SKM-1 (cell line): ENCODE data around the gene TBC1D23.
"Not testable (repeated sequence)": the region's sequence is repeated elsewhere in the genome, so short reads cannot be mapped to it uniquely, and the experiment has no call there.

Experiments
- DNase-seq: peaks from one replicate; lab custom pipeline; 2025; ENCODE audit not compliant: unreplicated experiment; lab: John Stamatoyannopoulos, UW

The TBC1D23 gene

DNA sequence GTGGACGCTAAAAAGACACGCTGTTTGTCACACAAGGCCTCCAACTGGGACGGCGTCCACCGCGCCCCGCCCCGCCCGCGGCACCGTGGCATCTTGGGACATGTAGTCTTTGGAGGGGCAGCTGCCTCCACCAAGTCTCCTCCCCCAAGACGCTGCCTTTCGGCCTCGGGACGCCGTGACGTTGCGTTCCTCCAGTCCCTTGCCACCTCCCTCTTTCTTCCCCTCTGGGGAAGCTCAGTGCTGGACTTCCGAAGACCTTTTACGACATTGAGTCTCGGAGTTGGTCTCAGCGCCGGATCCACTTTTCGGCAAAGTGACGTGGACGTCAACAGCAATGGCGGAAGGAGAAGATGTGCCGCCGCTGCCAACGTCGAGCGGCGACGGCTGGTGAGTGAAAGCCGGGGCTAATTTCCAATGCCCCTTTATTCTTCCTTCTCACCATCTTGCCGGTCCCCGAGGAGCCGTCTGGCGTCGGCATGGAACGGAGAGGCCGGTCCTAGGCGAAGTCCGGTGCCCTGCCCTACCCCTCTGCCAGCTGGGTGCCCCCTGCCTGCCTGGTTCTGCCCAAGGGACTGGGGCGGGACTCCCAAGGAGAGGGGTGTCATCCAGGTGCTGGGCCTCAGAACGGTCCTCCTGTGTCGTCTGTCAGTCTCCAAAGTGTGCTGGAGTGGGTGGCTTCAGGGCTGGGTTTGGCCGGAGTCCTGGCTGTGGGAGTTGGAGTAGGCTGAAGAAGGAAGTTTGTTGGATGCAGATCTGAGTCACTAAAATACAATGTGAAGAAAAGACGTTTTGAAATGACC lies at the start of gene TBC1D23:
Gene TBC1D23, plus strand, starts transcription at position 308 of the 800 bp plus-strand sequence. Its CDS starts 27 bp downstream, at position 335.
- peak; percentile 97 for DNase-seq

DNA sequence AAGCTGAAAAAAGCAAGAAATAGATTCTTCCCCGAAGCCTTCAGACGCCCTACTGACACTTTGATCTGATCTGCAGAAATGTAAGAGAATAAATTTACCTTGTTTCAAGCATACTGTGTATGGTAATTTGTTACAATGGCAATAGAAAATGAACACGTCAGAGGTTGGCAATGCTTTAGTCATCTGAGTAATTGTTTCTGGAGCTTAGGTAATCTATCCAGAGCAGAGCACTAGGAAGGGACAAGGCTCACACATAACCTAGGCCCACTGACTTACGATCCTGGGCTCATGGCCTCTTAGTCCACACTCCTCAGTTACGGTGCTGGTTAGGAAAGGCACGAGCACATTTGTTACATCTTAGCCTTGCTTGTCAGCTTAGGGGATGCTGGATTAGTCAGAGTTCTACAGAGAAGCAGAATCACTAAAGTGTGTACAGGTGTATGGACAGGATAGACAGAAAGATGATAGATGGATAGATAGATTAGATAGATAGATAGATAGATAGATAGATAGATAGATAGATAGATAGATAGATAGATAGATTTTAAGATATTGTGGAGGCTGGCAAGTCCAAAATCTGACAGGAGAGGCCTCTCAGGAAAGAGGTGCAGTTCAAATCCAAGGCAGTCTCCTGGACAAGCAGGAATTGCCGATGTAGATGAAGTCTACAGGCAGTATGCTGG lies 46.8 kb upstream of the TBC1D23 start:
- DNase-seq, result no peak

DNA sequence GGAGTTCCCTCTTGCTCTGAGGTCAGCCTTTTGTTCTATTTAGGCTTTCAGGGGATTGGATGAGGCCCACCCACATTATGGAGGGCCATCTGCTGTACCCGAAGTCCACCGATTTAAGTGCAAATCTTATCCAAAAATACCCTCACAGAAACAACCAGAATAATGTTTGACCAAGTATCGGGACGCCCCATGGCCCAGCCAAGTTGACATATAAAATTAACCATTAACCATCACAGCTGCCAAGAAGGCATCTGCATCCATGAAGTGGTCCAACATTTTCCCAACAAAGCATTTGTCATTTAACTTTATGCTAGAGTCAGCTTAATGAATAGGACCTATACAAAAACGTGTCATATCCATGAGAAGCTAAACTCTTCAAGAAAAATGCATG lies 46.2 kb upstream of the TBC1D23 start:
- no peak for DNase-seq

DNA sequence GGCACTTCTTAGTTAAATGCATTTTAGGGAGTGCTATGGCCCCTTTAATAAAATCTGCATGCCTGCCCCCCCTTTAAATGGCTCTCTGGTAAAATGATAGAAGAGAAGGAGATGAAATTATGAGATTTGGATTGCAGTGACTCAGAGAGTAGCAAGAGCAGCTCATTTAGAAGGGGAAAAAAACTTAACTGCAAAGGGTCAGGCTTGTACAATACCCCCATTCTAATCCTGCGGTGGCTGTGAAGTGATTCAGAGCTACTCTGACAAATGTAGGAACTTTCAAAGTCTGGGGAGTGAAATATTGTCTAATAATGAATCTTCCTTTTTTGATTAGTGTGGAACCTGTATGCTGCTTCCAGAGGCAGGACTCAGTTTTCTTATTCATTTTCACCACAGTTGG lies 44.1 kb upstream of the TBC1D23 start:
- DNase-seq, result no peak

DNA sequence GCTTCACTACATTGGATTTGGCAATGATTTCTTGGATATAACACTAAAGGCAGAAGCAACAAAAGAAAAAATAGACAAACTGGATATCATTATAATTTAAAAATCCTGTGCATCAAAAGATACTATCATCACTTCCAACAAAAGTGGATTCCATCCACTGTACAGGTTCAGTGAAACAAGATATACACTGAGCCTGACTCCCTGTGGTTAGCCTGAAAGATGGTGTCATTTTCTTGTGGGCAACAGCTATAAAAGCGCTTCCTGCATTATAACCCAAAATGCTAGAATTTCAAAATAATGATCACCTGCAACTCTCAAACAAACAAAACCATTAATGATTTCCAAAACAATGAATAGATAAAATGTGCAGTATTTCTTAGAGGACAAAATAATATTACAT lies 39.6 kb upstream of the TBC1D23 start:
- DNase-seq, result no peak

DNA sequence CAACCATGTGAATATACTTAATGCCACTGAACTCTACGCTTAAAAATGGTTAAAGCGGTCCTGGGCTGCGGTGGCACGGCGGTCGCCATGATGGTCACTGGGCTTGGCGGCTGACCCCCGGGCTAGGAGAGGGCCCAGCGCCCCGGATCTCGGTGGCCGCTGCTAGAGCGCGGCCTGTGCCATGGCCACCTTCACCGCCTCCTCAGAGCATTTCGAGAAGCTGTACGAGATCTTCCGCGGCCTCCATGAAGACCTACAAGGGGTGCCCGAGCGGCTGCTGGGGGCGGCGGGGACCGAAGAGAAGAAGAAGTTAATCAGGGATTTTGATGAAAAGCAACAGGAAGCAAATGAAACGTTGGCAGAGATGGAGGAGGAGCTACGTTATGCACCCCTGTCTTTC lies 35.6 kb upstream of the TBC1D23 start:
- DNase-seq, result no peak

DNA sequence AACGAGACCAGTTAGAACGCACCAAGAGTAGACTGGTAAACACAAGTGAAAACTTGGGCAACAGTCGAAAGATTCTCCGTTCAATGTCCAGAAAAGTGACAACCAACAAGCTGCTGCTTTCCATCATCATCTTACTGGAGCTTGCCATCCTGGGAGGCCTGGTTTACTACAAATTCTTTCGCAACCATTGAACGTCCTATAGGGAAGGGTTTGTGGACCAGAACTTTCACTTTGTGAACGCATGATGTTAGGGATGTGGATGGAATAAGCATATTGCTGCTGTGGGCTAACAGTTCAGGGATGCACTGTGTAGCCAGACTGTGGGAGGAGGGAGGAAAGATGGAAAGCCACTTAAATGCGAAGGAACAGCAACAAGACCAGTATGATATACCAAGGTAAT lies 34.9 kb upstream of the TBC1D23 start:
- DNase-seq, result no peak

DNA sequence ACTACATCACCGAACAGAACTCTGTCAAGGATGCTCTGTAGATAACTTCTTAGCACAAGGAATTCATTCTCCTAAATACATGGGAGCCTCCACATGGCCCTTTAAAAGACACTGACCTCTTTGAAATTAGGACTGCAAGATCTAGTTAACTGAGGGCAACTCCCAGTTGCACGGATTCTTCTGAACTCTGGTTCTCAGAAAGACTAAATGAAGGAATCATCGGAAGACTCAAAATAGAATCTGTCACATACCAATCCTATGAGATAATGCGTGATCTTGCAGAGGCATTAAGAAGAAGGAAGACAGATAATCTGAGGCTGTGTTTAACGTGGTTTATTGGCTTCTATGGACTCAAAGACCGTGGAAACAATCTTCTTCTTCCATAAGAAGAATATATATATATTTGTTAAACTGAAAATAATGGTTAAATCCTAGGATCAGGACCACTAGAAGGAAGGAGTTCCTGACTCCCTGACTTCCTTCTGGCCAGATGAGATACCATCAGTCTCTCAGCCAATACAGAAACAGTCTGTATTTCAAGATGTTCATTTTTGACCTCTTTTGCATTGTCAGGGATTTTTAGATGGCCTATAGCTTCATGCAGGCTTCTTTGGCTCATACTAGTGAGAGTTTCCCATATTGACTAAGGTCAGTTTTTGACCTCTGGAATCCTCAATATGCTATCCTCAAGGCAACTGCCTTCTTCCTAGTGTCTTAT lies 33.9 kb upstream of the TBC1D23 start:
- no peak for DNase-seq

DNA sequence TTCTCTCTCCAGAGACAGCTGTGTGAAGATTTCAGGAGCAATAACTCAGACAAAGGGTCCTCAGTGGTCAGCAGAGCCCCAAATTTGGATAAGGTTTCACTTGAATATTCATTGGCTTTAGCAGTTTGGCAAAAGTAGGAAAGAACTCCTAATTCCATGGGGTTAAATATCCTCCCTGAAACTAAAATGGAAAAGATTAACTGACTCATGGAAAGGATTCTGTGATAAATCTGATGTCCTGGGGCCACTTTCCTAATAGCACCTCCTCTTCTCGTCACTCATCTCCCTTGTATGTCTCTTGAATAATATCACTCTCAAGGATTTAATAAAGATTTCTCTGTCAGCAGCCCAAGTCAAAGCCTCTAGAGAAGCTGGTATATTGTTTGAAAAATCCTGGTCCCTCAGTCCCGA lies 33.3 kb upstream of the TBC1D23 start:
- no peak for DNase-seq

DNA sequence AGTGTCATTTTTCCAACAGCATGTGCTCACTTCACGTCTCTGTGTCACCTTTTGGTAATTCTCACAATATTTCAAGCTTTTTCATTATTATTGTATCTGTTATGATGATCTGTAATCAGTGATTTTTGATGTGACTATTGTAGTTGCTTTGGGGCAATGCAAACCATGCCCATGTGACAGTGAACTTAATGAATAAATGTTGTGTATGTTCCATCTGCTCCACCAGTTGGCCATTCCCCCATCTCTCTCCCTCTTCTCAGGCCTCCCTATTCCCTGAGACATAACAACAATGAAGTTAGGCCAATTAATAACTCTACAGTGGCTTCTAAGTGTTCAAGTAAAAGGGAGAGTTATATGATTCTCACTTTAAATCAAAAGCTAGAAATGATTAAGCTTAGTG lies 32.5 kb upstream of the TBC1D23 start:
- DNase-seq, result no peak

DNA sequence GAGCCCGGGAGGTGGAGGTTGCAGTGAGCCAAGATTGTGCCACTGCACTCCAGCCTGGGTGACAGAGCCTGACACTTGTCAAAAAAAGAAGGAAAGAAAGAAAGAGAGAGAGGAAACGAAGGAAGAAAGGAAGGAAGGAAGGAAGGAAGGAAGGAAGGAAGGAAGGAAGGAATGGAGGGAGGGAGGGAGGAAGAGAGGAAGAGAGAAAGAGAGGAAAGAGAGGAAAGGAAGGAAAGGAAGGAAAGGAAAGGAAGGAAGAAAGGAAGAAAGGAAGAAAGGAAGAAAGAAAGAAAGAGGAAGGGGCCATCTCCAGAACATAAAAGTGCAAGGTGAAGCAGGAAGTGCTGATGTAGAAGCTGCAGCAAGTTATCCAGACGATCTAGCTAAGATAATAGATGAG lies 31.6 kb upstream of the TBC1D23 start:
- not testable (repeated sequence) for DNase-seq

DNA sequence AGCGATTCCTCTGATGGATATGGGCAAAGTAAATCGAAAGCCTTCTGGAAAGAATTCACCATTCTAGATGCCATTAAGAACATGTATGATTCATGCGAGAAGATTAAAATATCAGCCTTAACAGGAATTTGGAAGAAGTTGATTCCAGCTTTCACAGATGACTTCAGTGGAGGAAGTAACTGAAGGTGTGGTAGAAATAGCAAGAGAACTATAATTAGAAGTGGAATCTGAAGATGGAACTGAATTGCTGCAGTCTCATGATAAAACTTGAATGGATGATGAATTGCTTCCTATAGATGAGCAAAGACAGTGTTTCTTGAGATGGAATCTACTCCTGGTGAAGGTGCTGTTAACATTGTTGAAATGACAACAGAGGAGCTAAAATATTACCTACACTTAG lies 30.1 kb upstream of the TBC1D23 start:
- DNase-seq, result no peak

DNA sequence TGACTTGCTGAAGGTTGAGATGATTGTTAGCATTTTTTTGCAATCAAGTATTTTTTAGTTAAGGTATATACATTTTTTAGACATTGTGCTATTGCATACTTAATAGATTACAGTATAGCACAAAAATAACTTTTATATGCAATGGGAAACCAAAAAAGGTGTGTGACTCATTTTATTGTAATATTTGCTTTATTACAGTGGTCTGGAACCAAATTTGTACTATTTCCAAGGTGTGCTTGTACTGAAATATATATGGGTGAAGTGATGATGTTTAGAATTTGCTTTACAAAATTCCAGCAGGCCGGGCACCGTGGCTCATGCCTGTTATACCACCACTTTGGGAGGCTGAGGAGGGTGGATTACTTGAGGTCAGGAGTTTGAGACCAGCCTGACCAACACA lies 29.1 kb upstream of the TBC1D23 start:
- DNase-seq, result no peak

DNA sequence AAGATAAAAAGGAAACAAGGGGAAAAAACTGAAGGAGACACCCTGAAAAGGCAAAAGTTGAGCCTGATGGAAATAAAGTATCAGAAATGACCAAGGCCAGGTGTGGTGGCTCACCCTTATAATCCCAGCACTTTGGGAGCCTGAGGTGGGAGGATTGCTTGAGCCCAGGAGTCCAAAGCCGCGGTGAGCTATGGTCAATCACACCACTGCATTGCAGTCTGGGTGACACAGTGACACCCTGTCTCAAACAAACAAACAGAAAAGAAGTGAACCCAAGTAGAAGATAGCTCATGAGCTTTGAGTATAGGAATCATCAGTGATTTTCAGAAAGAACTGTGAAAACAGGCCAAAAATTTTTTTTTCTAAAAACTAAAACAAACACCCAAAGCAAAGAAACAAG lies 26.4 kb upstream of the TBC1D23 start:
- no peak for DNase-seq

DNA sequence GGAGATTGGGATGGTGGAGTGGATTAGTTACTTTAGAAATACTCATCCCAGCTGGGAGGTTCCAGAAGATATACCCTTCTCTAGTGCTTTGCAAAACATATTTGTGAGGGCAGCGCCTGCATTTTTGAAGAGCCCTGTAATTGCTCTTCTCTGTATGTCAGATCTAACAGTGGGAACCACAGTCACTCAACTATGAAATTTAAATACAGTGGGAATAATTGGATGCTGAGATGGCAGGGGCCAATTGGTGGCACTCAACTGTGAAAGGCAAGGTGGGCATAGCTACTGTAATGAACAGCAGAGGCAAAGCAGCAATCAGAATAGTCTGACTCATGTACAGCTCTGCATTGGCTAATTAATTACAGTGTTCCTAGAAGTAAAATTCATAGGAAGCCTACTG lies 22.2 kb upstream of the TBC1D23 start:
- DNase-seq, result no peak

DNA sequence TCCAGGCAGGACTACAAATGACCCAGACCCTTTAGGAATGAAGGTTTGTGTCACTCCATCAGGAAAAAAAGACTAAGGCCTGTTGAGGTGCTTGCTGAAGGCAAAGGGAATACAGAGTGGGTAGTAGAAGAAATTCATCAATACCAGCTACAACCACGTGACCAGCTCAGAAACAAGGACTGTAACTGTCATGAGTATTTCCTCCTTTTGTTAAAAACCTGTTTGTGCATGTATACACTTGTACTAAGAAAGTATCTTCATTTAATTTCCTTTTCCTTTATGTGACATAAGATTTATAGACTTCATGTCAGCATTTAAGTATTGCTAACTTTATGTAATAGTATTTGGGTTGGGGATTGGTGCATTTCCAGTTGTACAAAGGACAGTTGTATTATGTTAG lies 18.3 kb upstream of the TBC1D23 start:
- not testable (repeated sequence) for DNase-seq

DNA sequence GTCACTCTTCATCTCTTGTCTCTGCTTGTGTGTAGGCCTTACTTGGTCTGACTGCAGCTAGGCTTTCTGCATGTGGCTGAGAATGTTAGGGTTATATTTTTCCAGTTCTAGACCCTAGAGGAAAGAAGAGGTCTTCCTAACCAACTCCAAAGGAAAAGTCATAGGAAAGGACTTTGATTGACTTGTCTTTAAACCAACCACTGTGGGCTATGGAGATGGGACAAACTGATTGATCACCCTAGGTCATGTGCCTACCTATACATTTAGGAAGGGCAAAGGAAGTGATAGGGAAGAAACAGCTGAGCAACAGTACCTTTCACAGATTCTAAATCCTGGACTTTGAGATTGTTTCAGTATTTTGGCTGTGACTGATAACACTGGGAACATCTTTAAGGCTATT lies 16.5 kb upstream of the TBC1D23 start:
- no peak for DNase-seq

DNA sequence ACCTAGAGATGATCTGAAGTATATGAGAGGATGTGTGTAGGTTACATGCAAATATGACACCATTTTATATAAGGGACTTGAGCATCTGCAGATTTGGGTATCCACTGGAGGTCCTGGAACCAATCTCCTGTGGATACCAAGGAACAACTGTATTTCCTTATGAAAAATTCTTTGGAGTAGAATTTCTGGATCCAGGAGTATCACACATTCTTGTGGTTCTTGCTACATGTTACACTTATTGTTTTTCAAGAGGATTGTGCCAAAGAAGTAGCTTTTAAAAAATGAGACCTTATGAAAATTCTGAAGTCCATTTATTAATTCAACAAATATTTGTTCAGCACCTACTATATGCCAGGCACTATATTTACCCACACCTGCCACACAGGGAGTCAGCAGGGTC lies 15.7 kb upstream of the TBC1D23 start:
- DNase-seq, result no peak

DNA sequence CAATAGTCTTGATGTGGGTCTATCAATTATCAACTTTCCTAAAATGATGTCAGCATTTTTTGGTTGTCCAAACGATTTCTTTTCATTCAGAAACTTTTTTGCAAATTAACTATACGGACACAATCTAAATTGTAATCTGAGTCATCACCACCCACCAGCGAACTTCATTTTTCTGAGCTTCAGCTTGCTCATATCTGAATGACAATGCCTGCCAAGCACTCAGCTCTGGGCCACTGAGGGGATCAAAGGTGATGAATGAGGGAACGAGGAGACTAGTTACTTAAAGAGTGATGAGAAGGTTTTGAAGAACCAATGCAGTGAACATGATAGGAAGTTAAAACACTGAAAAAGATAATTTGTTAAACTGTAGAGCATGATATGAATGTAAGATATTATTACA lies 14.9 kb upstream of the TBC1D23 start:
- DNase-seq, result no peak

DNA sequence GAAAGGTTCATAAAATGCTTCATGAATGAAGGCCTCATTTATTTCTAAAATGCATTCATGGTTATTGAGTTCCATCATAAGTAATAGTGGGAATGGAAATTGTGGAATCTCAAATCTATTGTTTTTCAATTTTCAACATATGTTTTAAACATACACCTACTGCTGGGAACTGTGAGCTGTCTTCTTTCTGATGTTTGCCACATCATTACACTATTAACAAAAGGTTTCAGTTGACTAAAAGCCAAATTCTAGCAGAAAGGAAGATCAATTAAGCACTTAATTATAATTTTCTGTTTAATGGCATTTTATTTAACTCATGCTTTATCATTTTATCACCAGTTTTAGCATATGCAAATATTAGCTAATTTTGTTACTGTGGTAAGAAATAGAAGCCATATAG lies 13.8 kb upstream of the TBC1D23 start:
- no peak for DNase-seq

DNA sequence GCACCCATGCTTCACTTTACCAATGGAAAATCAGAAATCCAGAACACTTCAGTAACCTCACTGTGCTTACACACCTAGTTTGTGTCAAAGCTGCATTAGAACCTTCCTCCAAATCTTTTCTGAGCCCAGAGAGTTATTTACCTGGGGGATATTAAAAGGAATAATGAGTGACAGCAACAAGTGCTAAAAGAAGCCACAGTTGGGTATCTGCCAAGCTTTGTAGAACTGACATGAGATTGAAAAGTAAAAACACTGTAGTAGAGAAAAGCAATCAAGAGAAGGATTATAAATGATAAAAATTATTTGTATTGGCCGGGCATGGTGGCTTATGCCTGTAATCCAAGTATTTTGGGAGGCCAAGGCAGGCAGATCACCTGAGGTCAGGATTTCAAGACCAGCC lies 8.8 kb upstream of the TBC1D23 start:
- no peak for DNase-seq

DNA sequence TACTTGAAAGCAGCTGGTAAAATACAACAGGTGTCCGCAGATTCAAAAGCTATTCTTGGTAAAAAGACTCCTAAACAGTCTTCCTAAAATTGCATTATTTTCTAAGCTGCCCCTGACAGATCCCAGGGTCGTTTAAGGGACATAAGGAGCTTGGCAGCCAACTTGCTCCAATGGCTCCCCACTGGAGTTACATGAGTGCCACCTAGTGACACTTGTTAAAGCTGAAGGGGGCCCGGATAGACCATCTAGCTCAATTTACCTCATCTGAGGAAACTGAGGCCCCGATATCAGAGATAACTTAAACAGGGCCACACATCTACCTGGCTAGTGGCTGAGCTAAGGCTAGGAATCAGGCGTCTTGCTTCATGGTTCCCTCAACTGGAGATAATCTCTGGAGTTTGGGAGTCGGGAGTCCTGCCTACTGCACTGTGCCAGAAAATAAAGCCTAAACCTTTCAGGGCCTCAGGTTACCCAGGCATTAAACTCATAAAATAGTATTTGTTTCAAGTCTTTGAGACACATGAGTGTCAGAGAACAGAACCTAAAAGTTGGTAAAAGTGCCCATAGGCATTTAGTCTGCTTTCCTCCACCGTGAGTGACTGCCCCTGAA lies 6.5 kb upstream of the TBC1D23 start:
- peak; percentile 17 for DNase-seq
